GOT3 (cell line): Measurements from ENCODE around the gene UGT2B28.
"Not testable (repeated sequence)": the region's sequence is repeated elsewhere in the genome, so short reads cannot be mapped to it uniquely, and the experiment has no call there.

Experiments
- DNase-seq: peaks from one replicate; lab custom pipeline; 2025; ENCODE audit warnings: mixed read lengths; lab: John Stamatoyannopoulos, UW

UGT2B28 gene

GRCh38 chr4:69343558-69344420 is 63.5 kb downstream of the UGT2B28 start:
- not testable (repeated sequence) for DNase-seq
